DMS114 treated with DMSO at 0.1 percent for 48 hours (cell line): ENCODE measurements around the gene POLR3C.
"Not testable (repeated sequence)": the region's sequence is repeated elsewhere in the genome, so short reads cannot be mapped to it uniquely, and the experiment has no call there.

Experiments used
- DNase-seq: peaks from one replicate; lab custom pipeline; 2025; ENCODE audit not compliant: unreplicated experiment; lab: John Stamatoyannopoulos, UW

POLR3C gene

GRCh38 chr1:145823565-145824498, at the start of gene POLR3C, which contains the start of gene RNF115:
Gene POLR3C, plus strand, starts transcription at chr1:145824200. Its CDS starts 1,577 bp downstream, at chr1:145825777.
Gene RNF115, minus strand, starts transcription at chr1:145824095. Its CDS starts 222 bp downstream, at chr1:145823873.
- DNase-seq: peak; percentile 94

GRCh38 chr1:145777357-145778145, 46.4 kb upstream of the POLR3C start:
- no peak for DNase-seq

GRCh38 chr1:145778146-145778540, 45.9 kb upstream of the POLR3C start:
- no peak for DNase-seq

- no peak for DNase-seq
These were observed 41.5 kb upstream of the POLR3C start for GRCh38 chr1:145782272-145783099.

DNA sequence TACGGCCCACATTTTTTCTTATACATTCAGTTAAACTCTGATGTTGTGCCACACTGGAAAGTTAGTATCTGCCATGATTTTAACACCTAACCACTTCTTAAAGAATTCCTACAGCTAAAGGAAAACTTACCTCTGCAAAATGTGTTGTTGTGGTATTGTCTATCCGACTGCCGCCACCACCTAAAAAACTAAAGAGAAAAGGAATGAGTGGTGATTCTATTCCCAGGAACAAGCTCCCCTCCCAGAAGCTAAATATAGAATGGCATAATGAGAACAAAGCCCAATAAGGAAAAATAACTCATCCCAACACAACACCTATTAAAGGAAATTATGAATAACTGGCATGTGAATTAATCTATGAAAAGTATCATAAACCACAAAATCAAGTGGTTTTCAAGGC, 39.6 kb upstream of the POLR3C start:
- DNase-seq: no peak

DNA sequence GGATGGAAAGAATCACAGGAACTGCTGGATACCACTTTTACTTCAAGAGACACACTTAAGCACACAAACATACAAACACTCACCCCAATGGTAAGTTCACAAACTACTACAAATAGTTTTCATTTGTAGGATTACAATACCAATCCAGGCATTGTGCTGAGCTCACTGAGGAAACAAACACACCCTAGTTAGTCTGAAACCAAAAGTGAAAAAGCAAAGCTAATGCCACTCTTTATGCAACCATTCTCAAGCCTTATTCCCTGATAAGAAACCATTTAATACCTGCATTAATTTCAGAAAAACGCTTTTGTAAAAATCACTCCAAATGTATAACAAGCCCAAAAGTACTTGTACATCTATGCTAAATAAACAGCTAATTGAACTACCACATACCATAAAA, 38.5 kb upstream of the POLR3C start:
- no peak for DNase-seq

- DNase-seq: no peak
These were observed 37.7 kb upstream of the POLR3C start for GRCh38 chr1:145786271-145786670.

DNA sequence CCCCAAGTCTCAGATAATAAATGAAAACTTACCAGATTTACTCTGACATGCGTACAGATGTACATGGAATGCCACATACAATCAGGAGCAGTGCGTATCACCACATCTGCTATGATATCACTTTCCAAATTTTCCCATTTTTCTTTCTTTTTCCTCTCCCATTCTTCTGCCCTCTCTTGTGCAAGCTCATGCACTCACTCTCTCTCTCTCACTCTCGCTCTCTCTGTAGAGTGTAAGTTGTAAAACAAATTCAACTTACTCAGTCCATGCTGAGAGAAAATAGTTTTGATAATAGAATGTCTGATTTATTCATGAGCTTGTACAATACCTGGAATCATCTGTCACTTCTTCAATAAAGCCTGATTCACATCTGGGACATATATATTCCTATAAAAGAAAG, 35.4 kb upstream of the POLR3C start:
- no peak for DNase-seq

- not testable (repeated sequence) for DNase-seq
These were observed 32.1 kb upstream of the POLR3C start for GRCh38 chr1:145791860-145792259.

- no peak for DNase-seq
These were observed 31.5 kb upstream of the POLR3C start for GRCh38 chr1:145792484-145792883.

- DNase-seq: no peak
These were observed 28.6 kb upstream of the POLR3C start for GRCh38 chr1:145795257-145795881.

GRCh38 chr1:145796753-145797152, 27.2 kb upstream of the POLR3C start:
- no peak for DNase-seq

GRCh38 chr1:145799806-145800205, 24.2 kb upstream of the POLR3C start:
- DNase-seq: no peak

DNA sequence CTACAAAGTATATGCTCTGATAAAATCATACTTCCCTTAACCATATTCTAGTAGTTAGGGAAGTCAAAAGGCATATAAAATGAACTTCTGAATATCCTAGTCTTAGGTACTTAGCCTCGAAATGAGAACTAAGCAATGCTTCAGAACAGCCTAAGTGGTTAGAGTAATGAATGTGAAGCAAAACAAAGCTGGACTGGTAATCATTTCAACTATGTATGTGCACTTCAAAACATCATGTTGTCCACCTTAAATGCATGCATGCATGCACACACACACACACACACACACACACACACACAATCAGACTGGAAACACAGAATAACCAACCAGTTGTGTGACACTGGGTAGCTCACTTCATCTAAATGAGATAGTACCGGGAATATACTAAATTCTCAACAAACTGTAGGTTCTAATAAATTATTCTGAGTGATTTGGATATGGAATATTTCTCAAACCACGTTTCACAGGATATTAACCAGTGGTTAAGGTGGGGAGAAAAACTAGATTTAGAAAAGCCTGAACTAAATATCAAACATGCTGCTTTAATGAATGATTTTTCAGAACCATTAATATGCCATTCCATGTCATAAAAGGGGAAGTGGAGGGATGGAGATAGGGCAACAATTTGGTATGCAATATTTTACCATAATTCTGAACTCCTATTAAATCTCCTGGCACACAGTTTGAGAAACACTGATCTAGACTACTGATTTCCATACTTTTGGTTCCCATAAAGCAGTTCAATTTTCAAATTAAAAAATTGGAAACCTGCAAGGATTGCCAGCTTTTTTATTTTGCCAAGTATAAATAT, 19.6 kb upstream of the POLR3C start:
- no peak for DNase-seq

GRCh38 chr1:145805057-145805456, 18.9 kb upstream of the POLR3C start:
- DNase-seq: no peak

DNA sequence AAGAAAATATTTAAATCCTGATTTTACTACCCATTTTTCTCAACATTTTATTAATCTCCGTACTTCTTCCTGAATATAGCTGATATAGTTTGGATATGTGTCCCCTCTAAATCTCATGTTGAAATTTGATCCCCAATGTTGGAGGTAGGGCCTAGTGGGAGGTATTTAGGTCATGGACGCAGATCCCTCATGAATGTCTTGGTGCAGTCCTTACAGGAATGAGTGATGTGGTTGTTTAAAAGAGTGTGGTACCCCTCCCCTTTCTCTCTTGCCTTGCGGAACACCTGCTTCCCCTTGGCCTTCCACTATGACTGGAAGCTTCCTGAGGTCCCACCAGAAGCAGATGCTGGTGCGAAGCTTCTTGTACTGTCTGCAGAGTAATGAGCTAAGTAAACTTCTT, 17.6 kb upstream of the POLR3C start:
- no peak for DNase-seq

DNA sequence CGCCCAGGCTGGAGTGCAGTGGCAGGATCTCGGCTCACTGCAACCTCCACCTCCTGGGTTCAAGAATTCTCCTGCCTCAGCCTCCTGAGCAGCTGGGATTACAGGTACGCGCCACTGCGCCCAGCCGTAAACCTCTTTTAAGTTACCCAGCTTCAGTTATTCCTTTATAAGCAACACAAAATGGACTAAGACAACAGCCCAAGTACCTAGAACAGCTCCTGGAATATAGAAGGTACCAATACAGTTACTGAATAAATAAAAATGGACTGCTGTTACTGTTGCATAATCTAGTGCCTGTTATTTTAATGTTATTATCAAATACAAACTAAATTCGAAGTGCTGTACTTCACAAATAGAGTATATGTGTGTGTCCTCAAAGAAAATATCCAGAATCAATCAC, 17.2 kb upstream of the POLR3C start:
- no peak for DNase-seq

DNA sequence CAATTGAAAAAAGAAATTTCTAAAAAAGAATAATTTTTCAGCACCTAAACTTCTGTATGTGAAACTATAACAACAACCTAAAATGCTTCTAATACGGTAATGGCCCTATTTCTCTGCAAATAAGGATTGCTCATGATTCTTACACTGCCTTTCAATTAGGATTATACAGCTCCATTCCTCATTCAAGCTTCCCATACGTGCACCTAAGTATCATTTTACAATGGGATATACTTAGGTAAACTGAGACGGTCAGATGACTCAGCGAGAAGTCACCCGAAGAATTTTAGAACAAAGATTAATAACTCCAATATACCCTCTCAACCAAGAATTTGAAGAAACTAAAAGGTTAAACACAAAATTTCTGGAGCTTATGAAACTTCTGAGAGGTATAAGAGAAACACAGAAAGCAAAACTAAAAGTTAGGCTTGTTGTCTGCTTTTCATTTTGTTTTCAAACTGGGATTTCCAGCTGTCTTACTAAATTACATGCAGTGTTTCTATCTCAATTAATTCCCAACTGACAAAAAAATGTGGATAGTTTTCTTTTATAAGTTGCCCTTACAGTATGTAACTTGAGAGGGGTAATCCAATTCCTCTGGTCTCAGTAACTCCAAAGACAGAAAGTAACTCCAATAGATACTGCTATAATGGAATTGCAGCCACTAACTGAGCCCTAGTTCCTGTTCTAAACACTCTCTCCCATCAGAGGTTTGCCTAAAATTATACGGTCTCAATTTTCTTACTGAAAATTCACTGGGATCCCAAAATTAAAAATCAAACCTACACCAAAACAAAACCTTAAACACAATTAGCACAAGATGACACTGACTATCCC, 10.8 kb upstream of the POLR3C start:
- not testable (repeated sequence) for DNase-seq

GRCh38 chr1:145818095-145818494, 5.9 kb upstream of the POLR3C start:
- not testable (repeated sequence) for DNase-seq
